ENCODE data around the gene FLNB.

DNA sequence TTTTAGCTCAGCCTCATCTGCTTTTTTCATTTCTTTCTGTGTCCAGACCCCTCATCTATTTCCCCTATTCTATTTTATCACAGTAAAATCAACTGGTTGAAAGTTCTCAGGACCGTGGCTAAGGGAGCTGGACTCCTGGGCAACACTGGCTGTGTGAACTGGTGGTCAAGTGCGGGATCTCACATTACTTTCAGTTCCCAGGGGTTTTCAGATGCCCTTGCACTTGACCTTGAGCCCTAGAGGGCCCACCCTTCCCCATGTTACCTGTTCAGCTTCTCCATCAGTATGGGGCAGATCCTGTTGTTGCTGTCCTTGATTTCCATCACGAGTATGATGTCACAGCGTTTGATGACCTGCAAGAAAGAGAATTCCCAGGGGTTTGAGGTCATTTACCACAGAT is 199.7 kb downstream of the FLNB start:
- TF ChIP-seq, protein P1, sequence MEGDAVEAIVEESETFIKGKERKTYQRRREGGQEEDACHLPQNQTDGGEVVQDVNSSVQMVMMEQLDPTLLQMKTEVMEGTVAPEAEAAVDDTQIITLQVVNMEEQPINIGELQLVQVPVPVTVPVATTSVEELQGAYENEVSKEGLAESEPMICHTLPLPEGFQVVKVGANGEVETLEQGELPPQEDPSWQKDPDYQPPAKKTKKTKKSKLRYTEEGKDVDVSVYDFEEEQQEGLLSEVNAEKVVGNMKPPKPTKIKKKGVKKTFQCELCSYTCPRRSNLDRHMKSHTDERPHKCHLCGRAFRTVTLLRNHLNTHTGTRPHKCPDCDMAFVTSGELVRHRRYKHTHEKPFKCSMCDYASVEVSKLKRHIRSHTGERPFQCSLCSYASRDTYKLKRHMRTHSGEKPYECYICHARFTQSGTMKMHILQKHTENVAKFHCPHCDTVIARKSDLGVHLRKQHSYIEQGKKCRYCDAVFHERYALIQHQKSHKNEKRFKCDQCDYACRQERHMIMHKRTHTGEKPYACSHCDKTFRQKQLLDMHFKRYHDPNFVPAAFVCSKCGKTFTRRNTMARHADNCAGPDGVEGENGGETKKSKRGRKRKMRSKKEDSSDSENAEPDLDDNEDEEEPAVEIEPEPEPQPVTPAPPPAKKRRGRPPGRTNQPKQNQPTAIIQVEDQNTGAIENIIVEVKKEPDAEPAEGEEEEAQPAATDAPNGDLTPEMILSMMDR (IDR thresholded peaks at IDR 0.05), result no peak
- TF ChIP-seq POLR2AphosphoS5 (IDR thresholded peaks at IDR 0.05), result no peak
